HG03354 (cell line): Measurements from ENCODE around the gene CUL2.
A peak's percentile ranks its signal among the peaks of the same experiment; 100 is the strongest.
"Not testable (repeated sequence)": the region's sequence is repeated elsewhere in the genome, so short reads cannot be mapped to it uniquely, and the experiment has no call there.

Experiments used
- ATAC-seq: cut with Tn5 transposase; IDR thresholded peaks from one replicate; pipeline ENCODE4 v1.9.1; 2021; ENCODE audit warnings: mild to moderate bottlenecking; ENCODE audit not compliant: unreplicated experiment, poor library complexity, severe bottlenecking

The CUL2 gene

DNA sequence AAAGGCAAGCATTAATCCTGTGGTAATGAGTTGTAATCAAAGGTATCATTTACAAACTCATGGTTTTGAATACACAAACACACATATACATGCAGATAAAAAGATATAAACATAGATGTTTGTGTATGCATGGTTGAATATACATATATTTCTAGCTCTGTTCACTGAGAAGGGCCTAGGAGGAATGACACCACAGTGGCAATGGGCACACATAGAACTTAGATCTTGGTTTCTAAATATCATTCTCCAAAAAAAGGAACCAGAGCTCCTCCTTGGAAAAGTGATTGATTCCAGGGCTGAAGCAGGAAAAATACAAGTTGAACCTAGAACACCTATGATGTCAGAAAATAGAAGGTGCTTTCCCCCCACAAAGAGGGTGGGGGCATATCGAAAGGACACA lies 6.9 kb downstream of the CUL2 start:
- no peak for ATAC-seq

DNA sequence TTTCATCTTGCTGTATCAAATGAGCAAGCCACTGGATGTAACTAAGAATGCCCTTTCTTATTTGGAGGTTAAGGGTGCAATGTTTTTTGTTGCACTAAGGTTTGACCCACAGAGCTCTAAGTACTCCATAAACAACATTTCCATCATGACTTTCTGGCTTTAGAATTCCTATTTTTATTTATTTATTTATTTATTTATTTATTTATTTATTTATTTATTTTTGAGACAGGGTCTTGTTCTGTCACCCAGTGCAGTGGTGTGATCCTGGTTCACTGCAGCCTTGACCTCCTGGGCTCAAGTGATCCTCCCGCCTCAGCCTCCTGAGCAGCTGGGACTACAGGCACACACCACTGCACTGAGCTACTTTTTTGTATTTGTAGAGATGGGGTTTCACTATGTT lies 9.9 kb downstream of the CUL2 start:
- not testable (repeated sequence) for ATAC-seq

DNA sequence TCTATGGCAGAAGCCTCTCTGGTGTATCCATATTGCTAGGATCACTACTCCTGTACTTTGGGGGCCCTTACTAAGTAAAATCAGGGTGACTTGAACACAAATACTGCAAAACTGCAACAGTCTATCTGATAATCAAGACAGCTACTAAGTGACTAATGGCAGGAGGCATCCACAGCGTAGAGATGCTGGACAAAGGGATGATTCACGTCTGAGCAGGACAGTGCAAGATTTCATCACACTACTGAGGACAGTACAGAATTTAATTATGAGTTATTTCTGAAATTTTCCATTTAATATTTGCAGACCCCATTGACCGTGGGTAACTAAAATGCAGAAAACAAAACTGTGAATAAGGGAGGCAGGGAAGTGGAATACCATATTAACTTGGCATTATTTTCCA lies 10.4 kb downstream of the CUL2 start:
- no peak for ATAC-seq

DNA sequence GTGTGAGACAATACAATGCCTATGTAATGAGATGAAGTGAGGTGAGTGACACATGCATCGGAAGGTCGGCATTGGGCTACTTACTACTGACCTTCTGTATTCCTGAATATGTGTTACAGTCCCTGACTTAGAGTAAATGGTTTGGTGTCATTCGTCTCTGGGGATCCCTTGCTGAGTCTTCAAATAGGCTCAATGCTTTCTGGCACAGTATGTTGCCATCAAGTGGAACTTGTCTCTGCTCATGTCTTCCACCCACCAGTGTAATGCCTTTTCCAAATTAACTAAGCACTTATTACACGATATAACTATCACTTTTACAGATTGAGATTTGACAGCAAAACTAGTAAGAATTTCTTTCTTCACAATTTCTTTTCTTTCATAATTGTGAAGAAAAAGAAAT lies 10.9 kb downstream of the CUL2 start:
- ATAC-seq: no peak

DNA sequence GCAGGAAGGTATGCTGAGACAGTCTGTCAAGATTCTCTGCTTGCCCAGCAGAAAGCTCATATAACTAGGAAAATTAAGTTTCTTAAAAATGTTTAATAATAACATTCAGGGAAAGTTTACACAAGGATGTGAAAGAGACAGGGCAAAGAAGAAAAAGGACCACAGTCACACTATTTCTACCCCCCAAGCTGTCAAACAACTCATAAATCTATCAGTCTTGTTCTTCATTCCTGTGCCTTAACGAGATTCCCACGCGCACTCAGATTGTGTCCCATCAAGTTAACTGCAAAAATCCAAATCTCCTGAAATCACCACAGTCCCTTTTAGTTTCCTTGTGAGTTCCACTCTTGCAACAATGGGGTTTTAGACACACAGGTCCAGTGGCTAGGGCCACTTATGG lies 14.9 kb downstream of the CUL2 start:
- ATAC-seq: no peak

DNA sequence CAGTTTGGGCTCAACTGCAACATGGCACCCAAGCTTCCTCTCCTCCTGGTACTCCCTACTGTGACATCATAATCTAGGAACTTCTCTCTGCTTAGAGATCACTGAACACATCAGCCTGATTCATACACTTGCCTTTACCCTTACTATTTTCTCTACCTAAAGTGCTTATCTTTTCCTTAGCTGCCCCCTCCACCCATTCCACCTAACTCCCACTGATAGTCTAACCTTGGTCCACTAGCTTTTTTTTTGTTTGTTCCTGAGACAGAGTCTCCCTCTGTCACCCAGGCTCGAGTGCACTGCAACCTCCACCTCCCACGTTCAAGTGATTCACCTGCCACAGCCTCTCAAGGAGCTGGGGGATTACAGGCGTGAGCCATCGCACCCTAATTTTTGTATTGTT lies 15.9 kb downstream of the CUL2 start:
- no peak for ATAC-seq

DNA sequence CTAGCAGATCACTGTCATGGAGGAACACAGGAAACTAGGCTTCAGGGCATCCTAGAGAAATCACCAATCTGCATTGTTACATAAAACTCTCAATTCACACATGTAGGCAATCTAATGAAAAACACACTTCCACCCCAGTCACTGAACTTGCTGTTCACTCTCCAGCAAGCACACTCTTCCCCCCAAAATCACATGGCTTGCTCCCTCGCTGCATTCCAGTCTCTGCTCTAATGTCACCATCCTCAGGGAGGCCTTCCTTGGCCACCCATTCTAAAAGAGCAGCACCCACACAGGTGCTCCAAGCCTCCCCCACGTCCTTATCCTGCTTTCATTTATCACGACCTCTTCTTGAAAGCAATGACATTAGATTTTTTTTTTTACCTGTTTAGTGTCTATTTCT lies 19.6 kb downstream of the CUL2 start:
- no peak for ATAC-seq

DNA sequence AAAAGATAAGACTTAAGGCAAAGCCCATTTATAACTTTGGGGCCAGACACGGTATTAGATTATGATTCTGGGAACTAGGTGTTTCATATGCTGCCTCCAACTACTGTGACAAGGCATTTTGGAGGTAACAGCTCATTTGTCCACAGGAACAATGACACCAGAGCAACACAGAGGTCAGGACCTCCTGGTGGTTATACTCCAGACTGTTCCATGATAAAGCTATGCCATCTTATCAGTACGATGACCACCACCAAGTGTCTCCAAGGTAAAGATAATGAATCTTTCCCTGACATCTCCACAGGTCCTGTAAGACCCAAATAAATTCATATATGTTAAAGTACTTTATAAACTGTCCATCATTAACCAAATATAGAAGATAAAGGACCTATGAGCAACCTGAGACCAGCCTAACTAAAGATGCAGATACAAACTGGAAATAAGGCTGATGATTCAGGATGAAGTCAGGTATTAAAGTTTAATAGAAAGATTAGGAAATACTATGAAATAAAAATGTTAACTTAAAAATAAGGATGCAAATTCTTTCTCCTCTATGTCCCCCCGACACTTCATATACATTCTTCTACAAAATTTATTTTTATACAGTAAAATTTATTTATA lies 26.2 kb downstream of the CUL2 start:
- ATAC-seq: no peak

DNA sequence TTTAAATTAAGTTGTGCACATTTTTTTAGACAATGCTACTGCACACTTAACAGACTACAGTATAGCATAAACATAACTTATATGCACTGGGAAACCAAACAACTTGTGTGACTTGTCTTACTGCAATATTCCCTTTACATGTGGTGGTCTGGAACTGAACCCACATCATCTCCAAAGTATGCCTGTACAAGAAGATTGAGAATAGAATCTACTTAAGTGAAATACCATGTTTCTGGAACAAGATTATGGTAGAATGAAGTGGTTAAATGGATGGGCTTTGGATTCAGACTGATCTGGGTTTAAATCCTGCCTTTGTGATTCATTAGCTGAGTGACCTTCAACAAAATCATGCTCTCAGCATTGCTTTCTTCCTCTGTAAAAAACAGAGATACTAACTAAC lies 30.7 kb downstream of the CUL2 start:
- no peak for ATAC-seq

DNA sequence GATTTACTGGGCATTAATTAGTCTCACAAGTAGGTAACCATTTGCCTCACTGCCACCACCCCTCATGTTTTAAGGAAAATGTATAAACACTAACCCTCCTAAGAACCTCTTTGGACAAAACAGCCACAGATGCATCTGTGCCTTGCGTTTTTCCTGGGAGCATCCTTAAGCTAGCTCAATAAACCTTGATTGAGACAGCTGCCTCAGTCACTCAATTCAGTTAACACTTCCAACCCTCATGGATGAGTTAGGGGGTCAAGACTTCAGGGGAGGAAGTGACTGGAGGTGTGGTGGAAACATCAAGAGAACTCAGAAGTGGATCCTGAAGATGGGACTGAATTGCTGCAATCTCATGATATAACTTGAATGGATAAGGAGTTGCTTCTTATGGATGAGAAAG lies 31.5 kb downstream of the CUL2 start:
- ATAC-seq: no peak

DNA sequence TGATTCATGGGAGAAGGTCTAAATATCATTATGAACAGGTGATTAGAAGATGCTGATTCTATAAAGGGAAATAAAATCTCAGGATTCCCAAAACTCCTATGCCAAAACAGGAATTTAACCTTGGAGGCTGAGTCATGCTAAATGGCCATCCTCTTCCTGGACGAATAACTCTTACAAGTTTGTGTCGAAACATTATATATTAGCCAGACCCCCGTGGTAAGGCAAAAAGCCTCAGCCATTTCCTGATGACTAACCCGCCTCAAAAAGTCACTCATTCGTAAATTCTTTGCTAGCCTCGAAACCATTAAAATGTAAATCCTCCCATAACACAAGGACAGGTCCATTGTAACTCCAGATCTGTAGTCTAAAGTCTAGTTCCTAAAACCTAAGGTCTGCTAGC lies 32.0 kb downstream of the CUL2 start:
- ATAC-seq: peak; percentile 82

DNA sequence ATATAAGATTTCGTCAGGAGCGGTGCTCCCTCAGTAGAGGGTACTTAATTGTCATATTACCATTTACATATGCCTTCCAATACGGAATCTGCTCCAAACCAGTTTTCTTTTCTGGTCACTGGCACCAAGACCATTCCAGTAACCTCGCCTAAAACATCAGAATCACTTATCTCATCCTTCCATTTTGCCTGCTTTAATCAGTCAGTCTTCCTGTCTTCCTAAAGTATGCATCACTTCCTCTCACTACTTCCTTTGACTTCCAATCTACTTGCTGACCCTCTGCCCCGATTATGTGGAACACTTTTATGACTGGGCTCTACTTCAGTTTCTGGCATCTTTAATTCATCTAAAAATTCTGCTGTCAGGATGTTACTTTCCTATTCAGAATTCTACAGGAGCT lies 33.5 kb downstream of the CUL2 start:
- ATAC-seq: no peak

DNA sequence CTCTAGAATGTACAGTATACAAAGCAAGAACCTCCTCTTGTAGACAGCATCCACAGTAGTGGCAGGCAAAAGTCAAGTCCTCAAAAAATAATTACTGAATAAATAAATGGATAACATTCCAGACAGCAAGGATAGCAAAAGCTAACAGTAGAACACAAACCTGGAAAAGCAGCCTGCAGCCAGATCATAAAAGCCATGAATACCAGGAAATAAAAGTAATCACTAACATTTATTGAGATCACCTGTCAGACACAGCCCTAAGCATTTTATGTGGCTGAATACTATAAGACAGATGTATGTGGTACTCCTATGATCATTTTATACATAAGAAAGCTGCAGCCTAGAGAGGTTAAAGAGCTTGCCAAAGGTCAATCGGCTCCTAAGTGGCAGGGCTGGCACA lies 34.0 kb downstream of the CUL2 start:
- ATAC-seq: no peak

DNA sequence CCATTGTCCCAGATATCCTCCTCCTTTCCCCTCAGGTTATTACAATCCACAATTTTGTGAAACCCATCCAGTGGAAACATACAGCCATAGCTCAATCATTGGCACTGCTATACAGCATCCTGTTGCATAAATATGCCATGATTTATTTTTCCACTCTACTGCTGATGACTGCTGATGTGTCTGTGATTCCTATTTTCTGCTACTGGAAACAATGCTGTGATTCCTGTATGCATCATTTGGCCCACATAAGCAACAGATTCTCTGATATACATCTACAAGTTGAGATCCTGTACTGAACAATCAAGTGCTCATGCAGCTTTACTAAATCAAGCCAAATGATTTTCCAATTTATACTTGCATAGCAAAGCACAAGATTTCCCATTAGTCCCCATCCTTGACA lies 39.6 kb downstream of the CUL2 start:
- ATAC-seq: no peak

DNA sequence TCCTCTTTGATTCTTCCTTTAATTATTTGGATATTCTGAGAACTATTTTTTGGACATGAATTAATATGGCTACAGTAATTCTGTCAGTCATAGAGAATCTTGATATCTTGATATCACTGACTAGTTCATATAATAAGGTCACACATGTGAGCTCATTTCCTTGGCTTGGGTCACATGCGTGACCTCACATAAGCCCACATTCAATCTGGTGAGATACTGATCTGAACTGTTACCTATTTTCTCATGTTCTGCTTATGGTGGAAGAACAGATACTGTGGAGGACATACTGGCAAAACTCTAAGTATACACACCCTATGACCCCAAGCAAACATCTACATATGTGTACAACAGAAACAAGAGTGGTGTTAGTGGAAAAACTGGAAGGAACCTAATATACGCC lies 44.1 kb downstream of the CUL2 start:
- no peak for ATAC-seq

DNA sequence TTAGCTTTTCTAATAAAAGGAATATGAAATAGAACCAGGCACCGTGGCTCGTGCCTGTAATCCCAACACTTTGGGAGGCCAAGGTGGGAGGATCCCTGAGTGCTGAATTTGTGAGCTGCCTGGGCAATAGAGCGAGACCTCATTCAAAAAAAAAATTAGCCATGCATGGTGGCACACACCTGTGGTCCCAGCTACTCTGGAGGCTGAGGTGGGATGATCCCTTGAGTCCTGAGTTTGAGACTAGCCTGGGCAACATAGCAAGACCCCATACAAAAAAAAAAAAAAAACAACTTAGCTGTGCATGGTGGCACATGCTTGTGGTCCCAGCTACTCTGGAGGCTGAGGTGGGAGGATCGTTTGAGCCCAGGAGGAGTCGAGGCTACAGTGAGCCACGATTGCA lies 44.9 kb downstream of the CUL2 start:
- ATAC-seq: not testable (repeated sequence)

DNA sequence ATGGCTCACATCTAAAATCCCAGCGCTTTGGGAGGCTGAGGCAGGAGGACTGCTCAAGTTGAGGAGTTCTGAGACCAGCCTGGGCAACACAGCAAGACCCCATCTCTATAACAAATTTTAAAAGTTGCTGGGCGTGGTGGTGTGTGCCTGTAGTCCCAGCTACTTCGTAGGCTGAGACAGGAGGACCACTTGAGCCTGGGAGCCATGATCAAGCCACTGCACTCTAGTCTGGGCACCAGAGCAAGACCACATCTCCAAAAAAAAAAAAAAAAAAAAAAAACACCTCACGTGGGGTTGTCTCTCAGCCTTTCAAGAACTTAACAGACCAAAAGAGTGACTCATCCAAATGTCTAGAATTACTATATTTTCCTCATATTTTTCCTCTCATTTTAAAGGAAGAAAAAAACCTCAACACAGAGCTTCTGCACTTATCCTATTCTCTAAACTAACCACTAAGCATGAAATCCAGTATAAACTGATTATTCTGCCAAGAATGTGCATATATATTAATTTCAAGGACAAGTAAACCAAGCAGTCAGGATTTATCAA lies 46.3 kb downstream of the CUL2 start:
- ATAC-seq: no peak

DNA sequence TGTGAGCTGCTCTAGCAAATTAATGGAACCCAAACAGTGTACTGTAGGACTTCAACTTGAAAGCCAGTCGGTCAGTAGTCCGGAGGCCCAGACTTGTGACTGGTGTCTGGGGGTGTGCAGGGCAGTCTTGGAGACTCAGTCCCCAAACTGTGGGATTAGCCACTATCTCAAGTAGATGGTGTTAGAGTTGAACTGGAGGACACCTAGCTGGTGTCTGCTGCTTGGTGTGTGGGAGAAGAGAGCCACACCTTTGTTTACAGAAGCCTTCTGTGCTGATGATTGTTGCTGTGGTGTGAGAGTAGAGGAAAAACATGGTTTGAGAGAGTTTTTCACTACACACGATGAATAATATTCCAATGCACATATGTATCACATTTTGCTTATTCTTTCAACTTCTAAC lies 47.4 kb downstream of the CUL2 start:
- ATAC-seq: no peak

DNA sequence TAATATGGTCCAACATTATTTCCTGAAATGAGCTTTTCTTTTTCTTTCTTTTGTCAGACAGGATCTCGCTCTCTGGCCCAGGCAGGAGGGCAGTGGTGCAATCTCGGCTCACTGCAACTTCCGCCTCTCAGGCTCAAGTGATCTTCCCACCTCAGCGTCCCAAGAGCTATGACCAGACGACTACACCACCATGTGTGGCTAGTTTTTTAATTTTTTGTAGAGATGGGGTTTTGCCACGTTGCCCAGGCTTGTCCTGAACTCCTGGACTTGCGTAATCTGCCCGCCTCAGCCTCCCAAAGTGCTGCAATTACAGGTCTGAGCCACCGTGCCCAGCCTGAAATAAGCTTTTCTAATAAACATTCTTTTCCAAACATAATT lies 48.6 kb downstream of the CUL2 start:
- no peak for ATAC-seq

DNA sequence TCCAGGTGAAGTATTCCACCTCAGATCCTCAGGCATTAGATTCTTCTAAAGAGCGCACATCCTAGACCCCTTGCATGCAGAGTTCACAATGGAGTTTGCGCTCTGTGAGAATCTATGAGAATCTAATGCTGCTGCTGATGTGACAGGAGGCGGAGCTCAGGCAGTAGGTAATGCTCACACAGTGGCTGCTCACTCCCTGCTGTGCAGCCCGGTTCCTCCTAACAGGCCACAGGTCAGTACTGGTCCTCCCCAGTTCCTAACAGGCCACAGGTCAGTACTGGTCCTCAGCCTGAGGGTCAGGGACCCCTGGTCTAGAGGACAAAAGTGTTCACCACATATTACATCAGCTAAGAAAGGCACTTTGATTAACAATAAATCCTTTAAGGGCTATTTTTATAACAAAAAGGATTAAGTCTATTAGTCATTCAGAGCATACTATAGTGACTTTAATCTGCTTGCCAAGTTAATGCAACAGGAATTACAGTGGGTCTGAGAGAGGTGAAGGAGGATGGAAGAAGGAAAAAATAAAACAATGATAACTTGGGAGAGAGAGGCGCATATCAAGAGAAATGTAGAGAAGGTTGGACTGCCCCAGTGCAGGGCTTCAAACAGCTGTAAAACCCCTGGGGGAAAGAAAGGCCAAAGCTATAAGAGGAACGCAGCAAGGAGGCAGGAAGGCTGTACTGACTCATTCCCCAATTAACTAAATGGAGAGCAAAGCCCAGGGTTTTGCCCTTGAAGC lies 49.2 kb downstream of the CUL2 start:
- ATAC-seq: no peak

DNA sequence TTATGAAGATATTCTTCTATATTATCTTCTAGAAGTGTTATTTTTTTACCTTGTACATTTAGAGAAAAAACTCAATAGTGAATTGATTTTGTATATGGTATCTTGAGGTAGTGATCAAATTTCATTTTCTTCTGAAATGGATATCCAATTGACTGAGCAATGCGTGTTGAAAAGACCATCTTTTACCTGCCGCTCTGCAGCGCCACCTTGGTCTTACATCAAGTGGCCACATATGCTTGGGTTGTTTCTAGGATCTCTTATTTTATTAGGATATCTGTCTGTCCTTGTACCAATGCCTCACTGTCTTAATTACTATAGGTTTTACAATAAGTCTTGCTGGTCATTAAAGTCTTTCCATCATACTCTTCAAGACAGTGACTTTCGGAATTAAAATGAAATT lies 53.0 kb downstream of the CUL2 start:
- no peak for ATAC-seq

DNA sequence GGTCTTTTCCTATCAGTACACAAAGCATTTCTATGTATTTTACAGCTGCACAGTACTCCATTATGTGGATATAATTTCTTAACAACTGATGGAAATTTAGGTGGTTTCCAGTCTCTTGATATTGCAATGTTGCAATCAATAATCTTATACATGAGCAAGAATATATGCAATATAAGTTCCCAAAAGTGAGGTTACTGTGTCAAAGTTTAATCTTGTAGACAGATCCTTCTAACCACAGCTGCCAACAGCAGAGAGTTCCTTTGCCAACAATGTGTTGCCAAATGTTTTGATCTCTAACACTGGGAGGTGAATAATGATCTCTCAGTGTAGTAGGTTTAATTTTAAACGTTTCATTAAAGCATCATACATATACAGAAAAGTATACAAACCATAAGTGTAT lies 54.5 kb downstream of the CUL2 start:
- no peak for ATAC-seq
